SU-DHL-6 (cell line): ENCODE measurements around the gene CLBA1.

Experiments
- H2AFZ ChIP-seq: fragments of 200-600 bp; sonication (generic); 2 replicates; pipeline ENCODE4 v1.6.1; 2014; ENCODE audit warnings: low read depth, mild to moderate bottlenecking, moderate library complexity, mixed read lengths, antibody characterized with exemption, low read length; ENCODE audit not compliant: severe bottlenecking
- H3F3A ChIP-seq: fragments of 200-600 bp; shearing (Covaris generic); 2 replicates; pipeline ENCODE4 v1.6.0; 2016; ENCODE audit warnings: antibody characterized with exemption, mild to moderate bottlenecking; ENCODE audit not compliant: insufficient read depth
- H3K27ac ChIP-seq: fragments of 200-600 bp; sonication (generic); 2 replicates; pipeline ENCODE4 v1.5.1; 2016; ENCODE audit warnings: low read depth, mild to moderate bottlenecking, low read length, moderate library complexity, mixed read lengths
- H3K27me3 ChIP-seq: fragments of 200-600 bp; sonication (generic), shearing (Covaris generic); 2 replicates; pipeline ENCODE4 v1.6.0; 2014; ENCODE audit warnings: mild to moderate bottlenecking, low read length
- H3K36me3 ChIP-seq: fragments of 200-600 bp; sonication (generic); 2 replicates; pipeline ENCODE4 v1.6.1; 2014; ENCODE audit warnings: mild to moderate bottlenecking, low read length, mixed read lengths
- H3K4me2 ChIP-seq: fragments of 300-600, 200-600 bp; shearing (Covaris generic), sonication (generic); 2 replicates; pipeline ENCODE4 v1.6.0; 2014; ENCODE audit warnings: low read length, low read depth, mild to moderate bottlenecking; ENCODE audit not compliant: poor library complexity, severe bottlenecking
- H3K4me3 ChIP-seq: fragments of 200-600 bp; sonication (generic); 2 replicates; pipeline ENCODE4 v1.5.1; 2014; ENCODE audit warnings: antibody characterized with exemption, low read length, mild to moderate bottlenecking, mixed read lengths; ENCODE audit not compliant: insufficient read depth, poor library complexity, severe bottlenecking
- H3K79me2 ChIP-seq: fragments of 200-600 bp; sonication (generic); 2 replicates; pipeline ENCODE4 v1.6.1; 2014; ENCODE audit warnings: mild to moderate bottlenecking, low read length, moderate library complexity; ENCODE audit not compliant: insufficient read depth
- H3K9ac ChIP-seq: fragments of 200-600 bp; sonication (generic); 2 replicates; pipeline ENCODE4 v1.7.0; 2014; ENCODE audit warnings: mild to moderate bottlenecking, low read length
- H3K9me2 ChIP-seq: fragments of 200-600 bp; sonication (generic); replicated peaks from 2 replicates; pipeline ENCODE4 v1.6.1; 2014; ENCODE audit warnings: low read length; ENCODE audit not compliant: insufficient read depth
- H3K9me3 ChIP-seq: fragments of 200-600 bp; sonication (generic); 2 replicates; pipeline ENCODE4 v1.6.1; 2014; ENCODE audit warnings: low read length, mixed read lengths; ENCODE audit not compliant: insufficient read depth
- H4K20me1 ChIP-seq: fragments of 200-600 bp; sonication (generic); 2 replicates; pipeline ENCODE4 v1.6.1; 2014; ENCODE audit warnings: low read depth, mild to moderate bottlenecking, antibody characterized with exemption, low read length, moderate library complexity, mixed read lengths
- EZH2phosphoT487 ChIP-seq: fragments of 200-600 bp; sonication (generic), shearing (Covaris generic); conservative IDR thresholded peaks from 2 replicates; pipeline ENCODE4 v1.6.1; 2018; ENCODE audit warnings: mild to moderate bottlenecking, antibody characterized with exemption, low read length, moderate library complexity, mixed read lengths
- TF ChIP-seq, protein P1 (sequence below): fragments of 200-600 bp; sonication (generic); IDR thresholded peaks from one replicate; pipeline ENCODE4 v1.5.1; 2017; ENCODE audit warnings: antibody characterized with exemption, mild to moderate bottlenecking, low read length, moderate library complexity; ENCODE audit not compliant: insufficient read depth, poor library complexity, severe bottlenecking

Gene CLBA1

GRCh38 chr14:104996483-104996882 is 10.9 kb downstream of the CLBA1 start:
- Histone ChIP-seq H3K9ac (no peak overlapping the region), H3K27ac (no peak overlapping the region), H3K27me3 (no peaks in the 10 kb centered on the region), H3K79me2 (no peaks in the 10 kb centered on the region), H3F3A (no peaks in the 10 kb centered on the region), H4K20me1 (no peaks in the 10 kb centered on the region; the same call in 1 of the 2 replicates), H3K9me2 (no peaks in the 10 kb centered on the region), H3K4me3 (no peak overlapping the region), H3K36me3 (no peaks in the 10 kb centered on the region), H3K4me2 (no peak overlapping the region), H2AFZ (no peak overlapping the region), H3K9me3 (no peaks in the 10 kb centered on the region)
- TF ChIP-seq, protein P1, sequence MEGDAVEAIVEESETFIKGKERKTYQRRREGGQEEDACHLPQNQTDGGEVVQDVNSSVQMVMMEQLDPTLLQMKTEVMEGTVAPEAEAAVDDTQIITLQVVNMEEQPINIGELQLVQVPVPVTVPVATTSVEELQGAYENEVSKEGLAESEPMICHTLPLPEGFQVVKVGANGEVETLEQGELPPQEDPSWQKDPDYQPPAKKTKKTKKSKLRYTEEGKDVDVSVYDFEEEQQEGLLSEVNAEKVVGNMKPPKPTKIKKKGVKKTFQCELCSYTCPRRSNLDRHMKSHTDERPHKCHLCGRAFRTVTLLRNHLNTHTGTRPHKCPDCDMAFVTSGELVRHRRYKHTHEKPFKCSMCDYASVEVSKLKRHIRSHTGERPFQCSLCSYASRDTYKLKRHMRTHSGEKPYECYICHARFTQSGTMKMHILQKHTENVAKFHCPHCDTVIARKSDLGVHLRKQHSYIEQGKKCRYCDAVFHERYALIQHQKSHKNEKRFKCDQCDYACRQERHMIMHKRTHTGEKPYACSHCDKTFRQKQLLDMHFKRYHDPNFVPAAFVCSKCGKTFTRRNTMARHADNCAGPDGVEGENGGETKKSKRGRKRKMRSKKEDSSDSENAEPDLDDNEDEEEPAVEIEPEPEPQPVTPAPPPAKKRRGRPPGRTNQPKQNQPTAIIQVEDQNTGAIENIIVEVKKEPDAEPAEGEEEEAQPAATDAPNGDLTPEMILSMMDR, result no peak
- no peak for TF ChIP-seq EZH2phosphoT487

DNA sequence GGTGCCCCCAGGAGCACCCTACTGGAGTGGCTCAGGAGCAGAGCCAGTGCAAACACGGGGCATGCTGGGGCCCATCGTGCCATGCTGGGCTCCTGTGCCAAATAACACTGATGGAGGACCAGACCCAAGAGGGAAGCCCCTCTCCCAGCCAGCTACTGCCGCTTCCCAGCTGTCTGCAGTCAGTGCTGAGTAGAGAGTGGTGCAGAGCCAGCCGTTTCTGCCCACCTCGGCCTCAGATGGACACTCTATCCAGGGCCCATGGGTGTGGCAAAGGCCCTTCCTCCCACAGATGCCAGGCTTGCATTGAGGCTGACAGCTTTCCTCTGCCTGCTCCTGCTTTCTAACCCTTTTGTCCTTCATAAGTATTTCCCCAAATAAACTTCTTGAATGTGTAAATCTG is 13.2 kb downstream of the CLBA1 start:
- H3K4me2 ChIP-seq, result no peak overlapping the region
- H3K27me3 ChIP-seq, result no peaks in the 10 kb centered on the region
- no peak overlapping the region for H3K9ac ChIP-seq
- H3K4me3 ChIP-seq, result no peak overlapping the region
- H3K9me2 ChIP-seq, result no peaks in the 10 kb centered on the region
- no peak overlapping the region for H3K27ac ChIP-seq
- no peaks in the 10 kb centered on the region for H3K79me2 ChIP-seq
- no peaks in the 10 kb centered on the region for H3K36me3 ChIP-seq
- peaks cover under 1% of the 10 kb centered on the region; the same call in 1 of the 2 replicates for H3F3A ChIP-seq
- no peak overlapping the region for H2AFZ ChIP-seq
- no peaks in the 10 kb centered on the region for H3K9me3 ChIP-seq
- TF ChIP-seq, protein P1, result no peak
- no peak for TF ChIP-seq EZH2phosphoT487
- no peaks in the 10 kb centered on the region; the same call in 1 of the 2 replicates for H4K20me1 ChIP-seq

- Histone ChIP-seq H3K9ac (no peak overlapping the region), H4K20me1 (no peaks in the 10 kb centered on the region; the same call in 1 of the 2 replicates), H3K9me2 (no peaks in the 10 kb centered on the region), H3K27me3 (no peaks in the 10 kb centered on the region), H3K79me2 (no peaks in the 10 kb centered on the region), H3K36me3 (0 out of 2 replicates have a peak, but pooled peaks cover 2% of the 10 kb centered on the region), H3K4me2 (no peak overlapping the region), H3K9me3 (no peaks in the 10 kb centered on the region), H3K27ac (no peak overlapping the region), H3K4me3 (no peak overlapping the region), H3F3A (peaks cover 6% of the 10 kb centered on the region; the same call in 1 of the 2 replicates), H2AFZ (no peak overlapping the region)
- no peak for TF ChIP-seq EZH2phosphoT487
- TF ChIP-seq, protein P1, result no peak
Observed at GRCh38 chr14:104999361-104999760, 13.8 kb downstream of the CLBA1 start.
